Endothelial cell of umbilical vein (primary cell): ENCODE results near the gene EVI2B. TPM values are rescaled to one million over a fixed set of nuclear protein-coding genes. Genes with fewer than 3 reads are reported as not detected.

Experiments
- BruUV-seq: library from RNA; stranded (reverse); fragments of 400-500 nt; replicated peaks from 2 replicates; lab custom pipeline; 2021; lab: Mats Ljungman, UMichigan
- CTCF ChIA-PET: fragments of 300-600, 350-600 bp; sonication (Branson Sonifier 250); formaldehyde crosslinking; loops from one replicate; lab custom pipeline; 2021; ENCODE audit warnings: antibody characterized with exemption, inconsistent platforms; lab: Charles Lee
- POLR2A ChIA-PET: fragments of 300-600, 350-600 bp; sonication (Branson Sonifier 250); formaldehyde crosslinking; loops from one replicate; lab custom pipeline; 2021; ENCODE audit warnings: antibody characterized with exemption, inconsistent platforms; lab: Charles Lee
- DNase-seq: peaks from one replicate; pipeline ENCODE4 v3.0.0-alpha.2; 2011; ENCODE audit warnings: low read depth, low spot score
- FAIRE-seq: peaks from 2 replicates; lab custom pipeline; 2011; peaks lifted over from hg19 to GRCh38; lab: Jason Lieb, UNC
- H2AFZ ChIP-seq: 2 replicates; pipeline ENCODE4 v1.6.0; 2012; ENCODE audit warnings: low read depth, low read length, control low read depth, inconsistent platforms
- H3K27ac ChIP-seq: 2 replicates; pipeline ENCODE4 v1.5.1; 2011; ENCODE audit warnings: low read depth, mild to moderate bottlenecking, control low read depth, low read length, moderate library complexity; ENCODE audit not compliant: insufficient read depth
- H3K27me3 ChIP-seq, 2 experiments: 2 replicates each; pipeline versions ENCODE4 v1.6.0 to v1.6.1; 2011; ENCODE audit warnings: low read length in 2 of 2, mixed read lengths in 1 of 2; ENCODE audit not compliant: control insufficient read depth in 2 of 2, insufficient read depth in 2 of 2
- H3K36me3 ChIP-seq, 2 experiments: 2 replicates in 1 of 2; 3 replicates in 1 of 2; pipeline ENCODE4 v1.5.1; 2011; ENCODE audit warnings: low read length in 2 of 2, mild to moderate bottlenecking in 1 of 2, moderate library complexity in 1 of 2; ENCODE audit not compliant: control insufficient read depth in 2 of 2, insufficient read depth in 2 of 2; ENCODE audit errors: extremely low read depth in 1 of 2
- H3K4me1 ChIP-seq: 3 replicates; pipeline ENCODE4 v1.5.1; 2011; ENCODE audit warnings: mild to moderate bottlenecking, low read length; ENCODE audit not compliant: control insufficient read depth, insufficient read depth; ENCODE audit errors: extremely low read depth
- H3K4me2 ChIP-seq: 2 replicates; pipeline ENCODE4 v1.6.1; 2011; ENCODE audit warnings: low read length, control low read depth, mixed read lengths; ENCODE audit not compliant: insufficient read depth
- H3K4me3 ChIP-seq, 3 experiments: fragments of 200-600 bp in 1 of 3; sonication (generic), shearing (Covaris generic) in 1 of 3; replicated peaks in 1 of 3; 2 replicates each; pipeline ENCODE4 v1.5.1; 2011 to 2016; ENCODE audit warnings: control low read depth in 3 of 3, low read length in 3 of 3, mild to moderate bottlenecking in 2 of 3, inconsistent platforms in 1 of 3, low read depth in 1 of 3, moderate library complexity in 1 of 3; ENCODE audit not compliant: insufficient read depth in 1 of 3
- H3K79me2 ChIP-seq: 2 replicates; pipeline ENCODE4 v1.6.0; 2012; ENCODE audit warnings: low read length, inconsistent platforms; ENCODE audit not compliant: control insufficient read depth, insufficient read depth
- H3K9ac ChIP-seq: replicated peaks from 2 replicates; pipeline ENCODE3; 2011; ENCODE audit warnings: low read length, control low read depth; ENCODE audit not compliant: insufficient read depth; ENCODE audit errors: extremely low read depth
- H3K9me1 ChIP-seq: replicated peaks from 3 replicates; pipeline ENCODE4 v1.6.0; 2011; ENCODE audit warnings: mild to moderate bottlenecking, low read length; ENCODE audit not compliant: control insufficient read depth, insufficient read depth; ENCODE audit errors: extremely low read depth
- H3K9me3 ChIP-seq: replicated peaks from 2 replicates; pipeline ENCODE4 v1.5.1; 2012; ENCODE audit warnings: low read length, inconsistent platforms; ENCODE audit not compliant: control insufficient read depth, insufficient read depth
- H4K20me1 ChIP-seq: replicated peaks from 2 replicates; pipeline ENCODE3; 2011; ENCODE audit warnings: mild to moderate bottlenecking, low read length; ENCODE audit not compliant: control insufficient read depth, insufficient read depth; ENCODE audit errors: extremely low read depth
- EZH2 ChIP-seq: IDR thresholded peaks from 2 replicates; pipeline ENCODE4 v1.6.1; 2012; ENCODE audit warnings: borderline replicate concordance, low read depth, mild to moderate bottlenecking, moderate library complexity, low read length, inconsistent platforms; ENCODE audit not compliant: severe bottlenecking
- FOS ChIP-seq: IDR thresholded peaks from 2 replicates; pipeline ENCODE4 v1.6.1; 2011; ENCODE audit warnings: mild to moderate bottlenecking, low read length, moderate library complexity, borderline replicate concordance; ENCODE audit not compliant: insufficient read depth
- GATA2 ChIP-seq: IDR thresholded peaks from 2 replicates; pipeline ENCODE4 v1.7.0; 2011; ENCODE audit warnings: low read depth, mild to moderate bottlenecking, moderate library complexity, mixed read lengths, low read length; ENCODE audit not compliant: insufficient read length, insufficient read depth
- JUN ChIP-seq: IDR thresholded peaks from 2 replicates; pipeline ENCODE4 v1.6.1; 2011; ENCODE audit warnings: borderline replicate concordance, low read depth; ENCODE audit not compliant: insufficient read length, insufficient read depth
- MYC ChIP-seq: IDR thresholded peaks from one replicate; pipeline ENCODE4 v1.6.1; 2011; ENCODE audit warnings: mild to moderate bottlenecking, low read depth, low read length
- POLR2A ChIP-seq: IDR thresholded peaks from 2 replicates; pipeline ENCODE4 v1.6.1; 2012; ENCODE audit warnings: low read depth, mild to moderate bottlenecking, control low read depth, low read length
- POLR2AphosphoS5 ChIP-seq: IDR thresholded peaks from 2 replicates; pipeline ENCODE4 v1.6.1; 2012; ENCODE audit warnings: low read depth, mild to moderate bottlenecking, control low read depth, low read length, moderate library complexity; ENCODE audit not compliant: insufficient read depth
- dilution Hi-C: fragments of 300-500 bp; cut with MboI; formaldehyde crosslinking; loops from one replicate; pipeline ENCODE4 v1.15.0; 2019; ENCODE audit warnings: low sequenced_read_pairs; ENCODE audit not compliant: extremely low pct_ligation_motif_present
- intact Hi-C: fragments of 100-400 bp; cut with micrococcal nuclease; formaldehyde crosslinking; loops from one replicate; pipeline ENCODE4 v1.10.0; 2022
- polyA plus RNA-seq, 4 experiments: library from polyadenylated mRNA; depleted of rRNA in 3 of 4; stranded (reverse) in 3 of 4; unstranded in 1 of 4; fragments of >200 nt; gene quantifications; 2 replicates each; pipeline versions ENCODE4 v1.2.1 to v1.2.3, GENCODE V29; 2011 to 2012; ENCODE audit warnings: missing spikeins in 1 of 4
- total RNA-seq: library from RNA; stranded (reverse); gene quantifications from 2 replicates; pipeline ENCODE4 v1.2.3, GENCODE V29; 2021
- TF ChIP-seq, protein P1 (sequence below): IDR thresholded peaks from 2 replicates; pipeline ENCODE4 v1.6.1; 2011; ENCODE audit not compliant: insufficient read depth, insufficient read length
- TF ChIP-seq, protein P2 (sequence below), 2 donors: IDR thresholded peaks; 1 replicate in 1 of 2; 2 replicates in 1 of 2; pipeline ENCODE4 v1.5.1; 2011; ENCODE audit warnings: low read length in 2 of 2, mild to moderate bottlenecking in 2 of 2, moderate library complexity in 2 of 2, control low read depth in 1 of 2, inconsistent platforms in 1 of 2, low read depth in 1 of 2; ENCODE audit not compliant: insufficient read depth in 1 of 2; ENCODE audit errors: extremely low read depth in 1 of 2

The EVI2B gene
- total and polyA plus RNA-seq, 2 donors (not counting 3 experiments of a cell fraction or from before 2014, with no cell fraction given), result 1.7 to 1.9 TPM

DNA sequence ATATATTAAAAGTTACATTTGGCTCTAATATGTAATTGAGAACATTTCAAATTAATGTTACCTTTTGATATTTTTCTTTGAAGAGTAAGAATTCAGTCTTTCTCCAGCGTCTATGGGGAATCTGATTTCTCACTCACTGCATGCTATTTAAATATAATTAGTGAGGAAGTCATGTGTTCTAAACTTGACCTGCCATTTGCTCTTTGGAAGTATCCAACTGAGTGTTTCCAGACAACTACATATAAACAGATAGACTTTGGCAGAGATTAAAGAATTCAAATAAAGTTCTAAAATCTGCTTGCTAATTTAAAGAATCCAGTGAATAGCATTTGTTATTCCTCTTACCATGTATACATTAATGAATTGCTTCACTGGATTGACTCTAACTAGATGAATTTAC lies 40.3 kb downstream of the EVI2B start:
- DNase-seq (peak; percentile 46), FAIRE-seq (no peak)
- BruUV-seq, result no TSS peak
- H2AFZ ChIP-seq, result no peak overlapping the region
- no peaks in the 10 kb centered on the region for H4K20me1 ChIP-seq
- TF ChIP-seq FOS (no peak), EZH2 (no peak), MYC (no peak), JUN (no peak), POLR2AphosphoS5 (no peak), POLR2A (no peak), GATA2 (no peak)
- TF ChIP-seq, protein P1, sequence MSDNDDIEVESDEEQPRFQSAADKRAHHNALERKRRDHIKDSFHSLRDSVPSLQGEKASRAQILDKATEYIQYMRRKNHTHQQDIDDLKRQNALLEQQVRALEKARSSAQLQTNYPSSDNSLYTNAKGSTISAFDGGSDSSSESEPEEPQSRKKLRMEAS, result no peak
- TF ChIP-seq, protein P2, sequence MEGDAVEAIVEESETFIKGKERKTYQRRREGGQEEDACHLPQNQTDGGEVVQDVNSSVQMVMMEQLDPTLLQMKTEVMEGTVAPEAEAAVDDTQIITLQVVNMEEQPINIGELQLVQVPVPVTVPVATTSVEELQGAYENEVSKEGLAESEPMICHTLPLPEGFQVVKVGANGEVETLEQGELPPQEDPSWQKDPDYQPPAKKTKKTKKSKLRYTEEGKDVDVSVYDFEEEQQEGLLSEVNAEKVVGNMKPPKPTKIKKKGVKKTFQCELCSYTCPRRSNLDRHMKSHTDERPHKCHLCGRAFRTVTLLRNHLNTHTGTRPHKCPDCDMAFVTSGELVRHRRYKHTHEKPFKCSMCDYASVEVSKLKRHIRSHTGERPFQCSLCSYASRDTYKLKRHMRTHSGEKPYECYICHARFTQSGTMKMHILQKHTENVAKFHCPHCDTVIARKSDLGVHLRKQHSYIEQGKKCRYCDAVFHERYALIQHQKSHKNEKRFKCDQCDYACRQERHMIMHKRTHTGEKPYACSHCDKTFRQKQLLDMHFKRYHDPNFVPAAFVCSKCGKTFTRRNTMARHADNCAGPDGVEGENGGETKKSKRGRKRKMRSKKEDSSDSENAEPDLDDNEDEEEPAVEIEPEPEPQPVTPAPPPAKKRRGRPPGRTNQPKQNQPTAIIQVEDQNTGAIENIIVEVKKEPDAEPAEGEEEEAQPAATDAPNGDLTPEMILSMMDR (IDR thresholded peaks at IDR 0.05; ENCODE audit: extremely low read depth in 1 of 2, insufficient read depth in 1 of 2, low read depth in 1 of 2, low read length in 2 of 2), result no peak
- H3K79me2 ChIP-seq, result no peaks in the 10 kb centered on the region
- H3K4me2 ChIP-seq, result no peak overlapping the region
- no peak overlapping the region for H3K27ac ChIP-seq
- no peaks in the 10 kb centered on the region for H3K27me3 ChIP-seq
- POLR2A ChIA-PET, result no interaction called here
- H3K9me3 ChIP-seq, result no peaks in the 10 kb centered on the region
- H3K36me3 ChIP-seq, result peaks cover 4% of the 10 kb centered on the region in 2 experiments
- no peak overlapping the region for H3K9ac ChIP-seq
- no peaks in the 10 kb centered on the region for H3K9me1 ChIP-seq
- intact Hi-C loops (no loop called here), dilution Hi-C loops (no loop called here)
- H3K4me1 ChIP-seq, result peaks cover 21% of the 10 kb centered on the region
- no peak overlapping the region for H3K4me3 ChIP-seq
- CTCF ChIA-PET, result no interaction called here
